Fibroblast of lung (primary cell): ENCODE results near the gene SLC52A1.
"Not testable (repeated sequence)": the region's sequence is repeated elsewhere in the genome, so short reads cannot be mapped to it uniquely, and the experiment has no call there.

ENCODE experiments used
- CTCF ChIP-seq, 2 donors: IDR thresholded peaks in 1 of 2; conservative IDR thresholded peaks in 1 of 2; 1 replicate in 1 of 2; 2 replicates in 1 of 2; pipeline ENCODE4 v1.5.1; 2011 to 2012; ENCODE audit warnings: low read length in 2 of 2, control low read depth in 1 of 2, inconsistent platforms in 1 of 2, low read depth in 1 of 2, mild to moderate bottlenecking in 1 of 2
- EZH2 ChIP-seq: IDR thresholded peaks from 2 replicates; pipeline ENCODE4 v1.5.1; 2012; ENCODE audit warnings: low read length, control low read depth, mild to moderate bottlenecking; ENCODE audit errors: missing control alignments

- not testable (repeated sequence) for TF ChIP-seq EZH2; CTCF (conservative IDR thresholded peaks at IDR 0.05 in 1 of 2, IDR thresholded peaks at IDR 0.05 in 1 of 2; ENCODE audit: low read depth in 1 of 2, low read length in 2 of 2)
Measured at GRCh38 chr17:5077275-5077674, 42.0 kb upstream of the SLC52A1 start.
